ENCODE measurements around the gene RGS3. TPM values are rescaled to one million over a fixed set of nuclear protein-coding genes. Genes with fewer than 3 reads are reported as not detected.

Gene RGS3
- total RNA-seq, 1 experiment from 2014 or later: 39.4 TPM

DNA sequence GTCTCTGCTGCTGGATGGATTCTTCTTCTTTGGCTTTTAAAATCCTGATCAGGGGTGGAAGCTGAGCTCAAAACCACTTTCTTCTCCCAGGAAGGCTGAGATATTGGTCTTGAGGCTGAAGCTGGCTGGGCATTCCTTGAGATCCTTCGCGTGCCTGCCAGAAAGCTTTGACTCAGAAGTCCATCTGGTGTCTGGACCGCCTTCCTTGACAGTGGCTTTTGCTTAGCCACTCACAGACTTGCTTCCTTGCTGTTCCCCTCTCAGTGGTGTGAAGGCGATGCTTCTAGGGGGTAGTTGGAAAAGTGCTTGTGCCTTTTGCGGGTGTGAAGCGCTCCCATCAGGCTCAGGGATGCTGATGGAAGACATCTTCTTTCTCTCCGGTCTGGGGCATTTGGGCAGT lies 45.9 kb downstream of the RGS3 start:
- intact Hi-C loops (cut with micrococcal nuclease): no loop called here
- Histone ChIP-seq H3K4me2 (ENCODE audit: low read length) (no peak overlapping the region), H2AFZ (ENCODE audit: low read depth, low read length, poor library complexity, severe bottlenecking) (no peak overlapping the region), H3K4me1 (ENCODE audit: control insufficient read depth in 1 of 2, insufficient read depth in 2 of 2, low read length in 2 of 2) (peaks cover 0 to 3% of the 10 kb centered on the region in 2 experiments; a peak in 1 of 4 replicates), H3K4me3 (replicated peaks in 1 of 2; ENCODE audit: low read depth in 1 of 2, low read length in 2 of 2) (no peak overlapping the region), H3K79me2 (ENCODE audit: insufficient read depth, low read length) (no peaks in the 10 kb centered on the region; the same call in 1 of the 2 replicates), H3K9me2 (ENCODE audit: insufficient read depth) (no peaks in the 10 kb centered on the region), H3K27me3 (ENCODE audit: insufficient read depth, low read length) (no peaks in the 10 kb centered on the region), H3K27ac (ENCODE audit: low read depth, low read length) (no peak overlapping the region), H3K36me3 (ENCODE audit: control insufficient read depth in 1 of 2, insufficient read depth in 2 of 2, low read length in 2 of 2) (peaks cover 16 to 30% of the 10 kb centered on the region in 2 experiments), H4K20me1 (ENCODE audit: insufficient read depth) (no peaks in the 10 kb centered on the region), H3K9ac (ENCODE audit: low read length) (no peak overlapping the region), H3K9me3 (ENCODE audit: control insufficient read depth in 1 of 2, insufficient read depth in 1 of 2, low read depth in 1 of 2, low read length in 2 of 2) (no peaks in the 10 kb centered on the region)
- DNase-seq (ENCODE audit: low read depth, low spot score) (no peak), ATAC-seq (no peak)
- POLR2A ChIA-PET: no interaction called here
- CTCF ChIA-PET: no interaction called here
- RAD21 ChIA-PET (ENCODE audit: low non-redundant PET in 1 of 2, low total read pairs in 2 of 2, uncharacterized antibody in 2 of 2, unreplicated experiment in 2 of 2): no interaction called here
- no TSS peak for BruUV-seq (replicated peaks)
- TF ChIP-seq YY1 (IDR thresholded peaks at IDR 0.05; ENCODE audit: extremely low read depth, insufficient replicate concordance, low read depth, low read length) (no peak), SRF (IDR thresholded peaks at IDR 0.05; ENCODE audit: low read depth) (no peak), RAD21 (IDR thresholded peaks at IDR 0.05; ENCODE audit: low read depth) (no peak), ZNF274 (IDR thresholded peaks at IDR 0.05; ENCODE audit: low read depth, low read length) (no peak), EZH2 (IDR thresholded peaks at IDR 0.05) (no peak), FOSL1 (IDR thresholded peaks at IDR 0.05; ENCODE audit: low read depth) (no peak), ZFX (IDR thresholded peaks at IDR 0.05) (no peak), POLR2AphosphoS5 (IDR thresholded peaks at IDR 0.05; ENCODE audit: low read depth, low read length) (no peak), SP1 (IDR thresholded peaks at IDR 0.05; ENCODE audit: low read depth) (no peak), ELF1 (IDR thresholded peaks at IDR 0.05; ENCODE audit: borderline replicate concordance, low read depth) (no peak), EGR1 (IDR thresholded peaks at IDR 0.05; ENCODE audit: low read depth) (no peak), TCF7L2 (IDR thresholded peaks at IDR 0.05; ENCODE audit: borderline replicate concordance, extremely low read depth, insufficient read depth, insufficient read length) (no peak), SIN3A (IDR thresholded peaks at IDR 0.05; ENCODE audit: low read depth) (no peak), POLR2A (IDR thresholded peaks at IDR 0.05; ENCODE audit: borderline replicate concordance, extremely low read depth, insufficient read depth, insufficient read length) (no peak), CBX3 (IDR thresholded peaks at IDR 0.05; ENCODE audit: low read depth) (no peak), CEBPB (IDR thresholded peaks at IDR 0.05; ENCODE audit: low read depth) (no peak)
- TF ChIP-seq, protein P1, sequence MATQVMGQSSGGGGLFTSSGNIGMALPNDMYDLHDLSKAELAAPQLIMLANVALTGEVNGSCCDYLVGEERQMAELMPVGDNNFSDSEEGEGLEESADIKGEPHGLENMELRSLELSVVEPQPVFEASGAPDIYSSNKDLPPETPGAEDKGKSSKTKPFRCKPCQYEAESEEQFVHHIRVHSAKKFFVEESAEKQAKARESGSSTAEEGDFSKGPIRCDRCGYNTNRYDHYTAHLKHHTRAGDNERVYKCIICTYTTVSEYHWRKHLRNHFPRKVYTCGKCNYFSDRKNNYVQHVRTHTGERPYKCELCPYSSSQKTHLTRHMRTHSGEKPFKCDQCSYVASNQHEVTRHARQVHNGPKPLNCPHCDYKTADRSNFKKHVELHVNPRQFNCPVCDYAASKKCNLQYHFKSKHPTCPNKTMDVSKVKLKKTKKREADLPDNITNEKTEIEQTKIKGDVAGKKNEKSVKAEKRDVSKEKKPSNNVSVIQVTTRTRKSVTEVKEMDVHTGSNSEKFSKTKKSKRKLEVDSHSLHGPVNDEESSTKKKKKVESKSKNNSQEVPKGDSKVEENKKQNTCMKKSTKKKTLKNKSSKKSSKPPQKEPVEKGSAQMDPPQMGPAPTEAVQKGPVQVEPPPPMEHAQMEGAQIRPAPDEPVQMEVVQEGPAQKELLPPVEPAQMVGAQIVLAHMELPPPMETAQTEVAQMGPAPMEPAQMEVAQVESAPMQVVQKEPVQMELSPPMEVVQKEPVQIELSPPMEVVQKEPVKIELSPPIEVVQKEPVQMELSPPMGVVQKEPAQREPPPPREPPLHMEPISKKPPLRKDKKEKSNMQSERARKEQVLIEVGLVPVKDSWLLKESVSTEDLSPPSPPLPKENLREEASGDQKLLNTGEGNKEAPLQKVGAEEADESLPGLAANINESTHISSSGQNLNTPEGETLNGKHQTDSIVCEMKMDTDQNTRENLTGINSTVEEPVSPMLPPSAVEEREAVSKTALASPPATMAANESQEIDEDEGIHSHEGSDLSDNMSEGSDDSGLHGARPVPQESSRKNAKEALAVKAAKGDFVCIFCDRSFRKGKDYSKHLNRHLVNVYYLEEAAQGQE (IDR thresholded peaks at IDR 0.05; ENCODE audit: low read depth): no peak
- TF ChIP-seq, protein P2, sequence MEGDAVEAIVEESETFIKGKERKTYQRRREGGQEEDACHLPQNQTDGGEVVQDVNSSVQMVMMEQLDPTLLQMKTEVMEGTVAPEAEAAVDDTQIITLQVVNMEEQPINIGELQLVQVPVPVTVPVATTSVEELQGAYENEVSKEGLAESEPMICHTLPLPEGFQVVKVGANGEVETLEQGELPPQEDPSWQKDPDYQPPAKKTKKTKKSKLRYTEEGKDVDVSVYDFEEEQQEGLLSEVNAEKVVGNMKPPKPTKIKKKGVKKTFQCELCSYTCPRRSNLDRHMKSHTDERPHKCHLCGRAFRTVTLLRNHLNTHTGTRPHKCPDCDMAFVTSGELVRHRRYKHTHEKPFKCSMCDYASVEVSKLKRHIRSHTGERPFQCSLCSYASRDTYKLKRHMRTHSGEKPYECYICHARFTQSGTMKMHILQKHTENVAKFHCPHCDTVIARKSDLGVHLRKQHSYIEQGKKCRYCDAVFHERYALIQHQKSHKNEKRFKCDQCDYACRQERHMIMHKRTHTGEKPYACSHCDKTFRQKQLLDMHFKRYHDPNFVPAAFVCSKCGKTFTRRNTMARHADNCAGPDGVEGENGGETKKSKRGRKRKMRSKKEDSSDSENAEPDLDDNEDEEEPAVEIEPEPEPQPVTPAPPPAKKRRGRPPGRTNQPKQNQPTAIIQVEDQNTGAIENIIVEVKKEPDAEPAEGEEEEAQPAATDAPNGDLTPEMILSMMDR (IDR thresholded peaks at IDR 0.05 in 2 of 3, conservative IDR thresholded peaks at IDR 0.05 in 1 of 3; ENCODE audit: borderline replicate concordance in 1 of 3, insufficient read depth in 1 of 3, low read depth in 2 of 3, low read length in 2 of 3): no peak
- TF ChIP-seq, protein P3, sequence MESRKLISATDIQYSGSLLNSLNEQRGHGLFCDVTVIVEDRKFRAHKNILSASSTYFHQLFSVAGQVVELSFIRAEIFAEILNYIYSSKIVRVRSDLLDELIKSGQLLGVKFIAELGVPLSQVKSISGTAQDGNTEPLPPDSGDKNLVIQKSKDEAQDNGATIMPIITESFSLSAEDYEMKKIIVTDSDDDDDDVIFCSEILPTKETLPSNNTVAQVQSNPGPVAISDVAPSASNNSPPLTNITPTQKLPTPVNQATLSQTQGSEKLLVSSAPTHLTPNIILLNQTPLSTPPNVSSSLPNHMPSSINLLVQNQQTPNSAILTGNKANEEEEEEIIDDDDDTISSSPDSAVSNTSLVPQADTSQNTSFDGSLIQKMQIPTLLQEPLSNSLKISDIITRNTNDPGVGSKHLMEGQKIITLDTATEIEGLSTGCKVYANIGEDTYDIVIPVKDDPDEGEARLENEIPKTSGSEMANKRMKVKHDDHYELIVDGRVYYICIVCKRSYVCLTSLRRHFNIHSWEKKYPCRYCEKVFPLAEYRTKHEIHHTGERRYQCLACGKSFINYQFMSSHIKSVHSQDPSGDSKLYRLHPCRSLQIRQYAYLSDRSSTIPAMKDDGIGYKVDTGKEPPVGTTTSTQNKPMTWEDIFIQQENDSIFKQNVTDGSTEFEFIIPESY (IDR thresholded peaks at IDR 0.05; ENCODE audit: extremely low read depth, insufficient replicate concordance, low read length): no peak
- TF ChIP-seq, protein P4, sequence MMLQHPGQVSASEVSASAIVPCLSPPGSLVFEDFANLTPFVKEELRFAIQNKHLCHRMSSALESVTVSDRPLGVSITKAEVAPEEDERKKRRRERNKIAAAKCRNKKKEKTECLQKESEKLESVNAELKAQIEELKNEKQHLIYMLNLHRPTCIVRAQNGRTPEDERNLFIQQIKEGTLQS (IDR thresholded peaks at IDR 0.05): no peak
